IMR-90 (cell line): ENCODE data around the gene TTC27. TPM values are rescaled to one million over a fixed set of nuclear protein-coding genes. Genes with fewer than 3 reads are reported as not detected.

ENCODE experiments used
- ATAC-seq: fragments of 200-7000 bp; cut with Tn5 transposase; 2 replicates; pipeline ENCODE4 v1.9.1; 2020; ENCODE audit warnings: low read depth, mild to moderate bottlenecking, moderate library complexity
- BruUV-seq: library from RNA; stranded (reverse); fragments of 400-500 nt; replicated peaks from 2 replicates; lab custom pipeline; 2021; lab: Mats Ljungman, UMichigan
- CTCF ChIA-PET: fragments of 300-600 bp; formaldehyde crosslinking; extraction: SDS; loops from one replicate; lab custom pipeline; 2021; ENCODE audit warnings: antibody characterized with exemption; lab: Yijun Ruan, JAX
- POLR2A ChIA-PET: fragments of 300-600 bp; sonication (Branson Sonifier 250); formaldehyde crosslinking; loops from one replicate; lab custom pipeline; 2022; ENCODE audit warnings: antibody characterized with exemption; ENCODE audit not compliant: unreplicated experiment; lab: Charles Lee
- DNase-seq: peaks from one replicate; pipeline ENCODE4 v3.0.0; 2013
- H2AFZ ChIP-seq: replicated peaks from 2 replicates; pipeline ENCODE3; 2013; ENCODE audit warnings: low read length, mild to moderate bottlenecking; ENCODE audit not compliant: poor library complexity
- H2AK5ac ChIP-seq: 2 replicates; pipeline ENCODE4 v1.6.1; 2013; ENCODE audit warnings: low read depth, low read length, inconsistent platforms
- H2AK9ac ChIP-seq: replicated peaks from 2 replicates; pipeline ENCODE3; 2013; ENCODE audit warnings: mild to moderate bottlenecking, low read depth, low read length, moderate library complexity; ENCODE audit not compliant: poor library complexity
- H2BK120ac ChIP-seq: 2 replicates; pipeline ENCODE4 v1.6.1; 2013; ENCODE audit warnings: low read depth, low read length, inconsistent platforms
- H2BK15ac ChIP-seq: 3 replicates; pipeline ENCODE4 v1.6.1; 2013; ENCODE audit warnings: low read depth, low read length, inconsistent platforms
- H2BK20ac ChIP-seq: 2 replicates; pipeline ENCODE4 v1.6.1; 2013; ENCODE audit warnings: low read depth, mild to moderate bottlenecking, inconsistent platforms, low read length, moderate library complexity
- H2BK5ac ChIP-seq: 2 replicates; pipeline ENCODE4 v1.6.1; 2013; ENCODE audit warnings: mild to moderate bottlenecking, low read depth, low read length, inconsistent platforms; ENCODE audit not compliant: poor library complexity, severe bottlenecking
- H3K14ac ChIP-seq: replicated peaks from 2 replicates; pipeline ENCODE4 v1.6.1; 2013; ENCODE audit warnings: low read depth, low read length, inconsistent platforms
- H3K18ac ChIP-seq: 2 replicates; pipeline ENCODE4 v1.6.1; 2013; ENCODE audit warnings: low read depth, low read length, control low read depth
- H3K23ac ChIP-seq: 2 replicates; pipeline ENCODE4 v1.6.1; 2013; ENCODE audit warnings: low read depth, low read length, inconsistent platforms
- H3K27ac ChIP-seq: 2 replicates; pipeline ENCODE4 v1.5.1; 2013; ENCODE audit warnings: mild to moderate bottlenecking, control low read depth, low read length; ENCODE audit not compliant: insufficient read depth
- H3K27me3 ChIP-seq: 2 replicates; pipeline ENCODE4 v1.6.1; 2013; ENCODE audit warnings: low read length; ENCODE audit not compliant: control insufficient read depth, insufficient read depth
- H3K36me3 ChIP-seq: 2 replicates; pipeline ENCODE4 v1.6.1; 2013; ENCODE audit warnings: low read length, mixed read lengths; ENCODE audit not compliant: control insufficient read depth, insufficient read depth
- H3K4ac ChIP-seq: 2 replicates; pipeline ENCODE4 v1.6.1; 2013; ENCODE audit warnings: low read depth, low read length, inconsistent platforms
- H3K4me1 ChIP-seq: 2 replicates; pipeline ENCODE4 v1.6.1; 2013; ENCODE audit warnings: low read length, mixed read lengths; ENCODE audit not compliant: control insufficient read depth, insufficient read depth
- H3K4me2 ChIP-seq: 2 replicates; pipeline ENCODE4 v1.6.1; 2013; ENCODE audit warnings: low read depth, mild to moderate bottlenecking, control low read depth, low read length, moderate library complexity
- H3K4me3 ChIP-seq: 2 replicates; pipeline ENCODE4 v1.5.1; 2013; ENCODE audit warnings: low read depth, mild to moderate bottlenecking, control low read depth, low read length, moderate library complexity; ENCODE audit not compliant: insufficient read depth
- H3K56ac ChIP-seq: 2 replicates; pipeline ENCODE4 v1.6.1; 2013; ENCODE audit warnings: low read length, inconsistent platforms; ENCODE audit not compliant: insufficient read depth; ENCODE audit errors: extremely low read depth
- H3K79me1 ChIP-seq, 2 experiments: 2 replicates each; pipeline ENCODE4 v1.6.1; 2013; ENCODE audit warnings: low read length in 2 of 2, inconsistent platforms in 1 of 2, low read depth in 1 of 2
- H3K9ac ChIP-seq: 2 replicates; pipeline ENCODE4 v1.6.1; 2013; ENCODE audit warnings: low read depth, low read length, control low read depth
- H3K9me1 ChIP-seq: 2 replicates; pipeline ENCODE4 v1.6.1; 2013; ENCODE audit warnings: low read length, inconsistent platforms; ENCODE audit not compliant: insufficient read depth
- H3K9me3 ChIP-seq: 2 replicates; pipeline ENCODE4 v1.6.1; 2013; ENCODE audit warnings: low read length; ENCODE audit not compliant: control insufficient read depth, insufficient read depth
- H4K20me1 ChIP-seq: 2 replicates; pipeline ENCODE4 v1.6.1; 2013; ENCODE audit warnings: low read length, inconsistent platforms; ENCODE audit not compliant: insufficient read depth
- H4K5ac ChIP-seq: 2 replicates; pipeline ENCODE4 v1.6.1; 2013; ENCODE audit warnings: mild to moderate bottlenecking, low read depth, low read length, control low read depth
- H4K8ac ChIP-seq, 2 experiments: 2 replicates each; pipeline ENCODE4 v1.6.1; 2013; ENCODE audit warnings: low read depth in 2 of 2, low read length in 2 of 2, control low read depth in 1 of 2, inconsistent platforms in 1 of 2
- H4K91ac ChIP-seq: 2 replicates; pipeline ENCODE4 v1.6.1; 2013; ENCODE audit warnings: low read depth, low read length, inconsistent platforms; ENCODE audit not compliant: insufficient read depth
- CEBPB ChIP-seq: IDR thresholded peaks from 2 replicates; pipeline ENCODE4 v1.6.1; 2012; ENCODE audit warnings: low read depth, low read length, improper control_type of control experiment
- CHD1 ChIP-seq: IDR thresholded peaks from 2 replicates; pipeline ENCODE4 v1.6.1; 2012; ENCODE audit warnings: low read depth, low read length, improper control_type of control experiment
- MAFK ChIP-seq: IDR thresholded peaks from 2 replicates; pipeline ENCODE4 v1.6.1; 2012; ENCODE audit warnings: low read depth, low read length, improper control_type of control experiment
- RCOR1 ChIP-seq: IDR thresholded peaks from 2 replicates; pipeline ENCODE4 v1.6.1; 2012; ENCODE audit warnings: mild to moderate bottlenecking, low read length, improper control_type of control experiment; ENCODE audit not compliant: insufficient replicate concordance
- dilution Hi-C: fragments of 300-500 bp; cut with HindIII; formaldehyde crosslinking; loops from one replicate; pipeline ENCODE4 v1.14.3; 2018; ENCODE audit warnings: low sequenced_read_pairs; ENCODE audit not compliant: unreplicated experiment
- in situ Hi-C: fragments of 300-500 bp; cut with MboI; formaldehyde crosslinking; loops from 3 replicates; pipeline ENCODE4 v1.14.3; 2019; ENCODE audit warnings: low sequenced_read_pairs, inconsistent platforms, mixed read lengths
- intact Hi-C: fragments of 100-400 bp; cut with micrococcal nuclease; formaldehyde crosslinking; loops from 2 replicates; pipeline ENCODE4 v1.10.0; 2022
- polyA plus RNA-seq, 3 experiments: library from polyadenylated mRNA; depleted of rRNA; stranded (reverse); fragments of >200 nt; gene quantifications; 2 replicates each; pipeline ENCODE4 v1.2.3, GENCODE V29; 2012; ENCODE audit warnings: low replicate concordance in 1 of 3
- total RNA-seq: library from RNA; depleted of rRNA; stranded (reverse); fragments of >200 nt; gene quantifications from 2 replicates; pipeline ENCODE4 v1.2.3, GENCODE V29; 2012

Gene TTC27
- total and polyA plus RNA-seq, 2 of the 4 experiments (the other 2 are of a cell fraction): 12.7 to 30.5 TPM

GRCh38 chr2:32716598-32716997, 88.7 kb downstream of the TTC27 start:
- no peak for DNase-seq
- no peak overlapping the region for H2BK5ac ChIP-seq
- no peak overlapping the region for H4K5ac ChIP-seq
- H2AFZ ChIP-seq: no peak overlapping the region
- ChIA-PET POLR2A (no interaction called here), CTCF (no interaction called here)
- H3K18ac ChIP-seq: no peak overlapping the region
- no peaks in the 10 kb centered on the region for H3K9me3 ChIP-seq
- H3K27me3 ChIP-seq: no peaks in the 10 kb centered on the region
- H4K20me1 ChIP-seq: no peaks in the 10 kb centered on the region
- in situ Hi-C loops (no loop called here), dilution Hi-C loops (no loop called here), intact Hi-C loops (no loop called here)
- no peak overlapping the region for H3K27ac ChIP-seq
- H3K9ac ChIP-seq: no peak overlapping the region
- H3K14ac ChIP-seq: no peak overlapping the region
- 0 out of 2 replicates have a peak, but pooled peaks cover 3% of the 10 kb centered on the region for H3K9me1 ChIP-seq
- H3K4ac ChIP-seq: no peak overlapping the region
- H3K4me3 ChIP-seq: no peak overlapping the region
- no peak overlapping the region for H4K8ac ChIP-seq
- TF ChIP-seq MAFK (no peak), RCOR1 (no peak), CEBPB (no peak), CHD1 (no peak)
- H2AK9ac ChIP-seq: no peak overlapping the region
- no TSS peak for BruUV-seq
- peaks cover 3% of the 10 kb centered on the region for H3K4me1 ChIP-seq
- H2BK15ac ChIP-seq: no peak overlapping the region
- peaks cover 2% of the 10 kb centered on the region; the same call in 1 of the 2 replicates for H3K36me3 ChIP-seq
- no peak overlapping the region for H3K23ac ChIP-seq
- H2BK120ac ChIP-seq: no peak overlapping the region
- no peak overlapping the region for H4K91ac ChIP-seq
- no peak for ATAC-seq
- H2BK20ac ChIP-seq: no peak overlapping the region
- H3K4me2 ChIP-seq: no peak overlapping the region
- no peak overlapping the region for H2AK5ac ChIP-seq
- H3K56ac ChIP-seq: no peak overlapping the region
- H3K79me1 ChIP-seq: peaks cover 5 to 9% of the 10 kb centered on the region in 2 experiments; a peak in 3 of 4 replicates
